Psoas muscle (tissue), 8 donors: ENCODE results near the gene ZBTB8OS. TPM values are rescaled to one million over a fixed set of nuclear protein-coding genes. Genes with fewer than 3 reads are reported as not detected.

Source experiments
- ATAC-seq, 4 donors: fragments of 200-7000 bp; cut with Tn5 transposase; one replicate each; pipeline ENCODE4 v1.9.1; 2020; ENCODE audit warnings: moderate library complexity in 3 of 4, mild to moderate bottlenecking in 2 of 4
- DNase-seq, 2 donors: peaks; one replicate each; pipeline ENCODE4 v3.0.0-alpha.2; 2020
- H3K27ac ChIP-seq: fragments of 200-600 bp; one replicate; pipeline ENCODE4 v1.8.0; 2022
- H3K27me3 ChIP-seq, 3 donors: fragments of 200-600 bp in 1 of 3; one replicate each; pipeline versions ENCODE4 v1.6.1 to v1.8.0; 2013 to 2022; ENCODE audit warnings: low read length in 2 of 3, mild to moderate bottlenecking in 2 of 3, moderate library complexity in 1 of 3; ENCODE audit not compliant: insufficient read depth in 3 of 3
- H3K36me3 ChIP-seq, 2 donors: fragments of 200-600 bp in 1 of 2; one replicate each; pipeline versions ENCODE4 v1.6.1 to v1.8.0; 2013 to 2022; ENCODE audit warnings: low read depth in 1 of 2, mild to moderate bottlenecking in 1 of 2, moderate library complexity in 1 of 2; ENCODE audit not compliant: insufficient read depth in 1 of 2
- H3K4me1 ChIP-seq: fragments of 200-600 bp; one replicate; pipeline ENCODE4 v1.8.0; 2022
- H3K4me3 ChIP-seq: fragments of 200-600 bp; one replicate; pipeline ENCODE4 v1.8.0; 2022; ENCODE audit warnings: mild to moderate bottlenecking
- H3K9me3 ChIP-seq: fragments of 200-600 bp; one replicate; pipeline ENCODE4 v1.8.0; 2022
- WGBS, 3 donors: extraction: QIAGEN DNeasy Blood & Tissue Kit; methylation state at CpG; one replicate each; pipeline versions ENCODE4 v1.1.6 to v1.1.7; 2013; 5-methylcytosine and 5-hydroxymethylcytosine counted together
- intact Hi-C, 2 donors: fragments of 100-400 bp; cut with DNase I; formaldehyde crosslinking; loops; one replicate each; pipeline versions ENCODE4 v1.11.0 to v1.14.2; 2022
- polyA plus RNA-seq, 3 donors: library from polyadenylated mRNA; stranded (reverse); fragments of 200-250 nt; gene quantifications; one replicate each; pipeline ENCODE4 v1.2.3, GENCODE V29; 2013
- total RNA-seq, 4 donors: library from RNA; stranded (reverse); fragmentation: NEBNext Ultra II Directional in 2 of 4; extraction: Animal tissue kit (Norgen Biotek cat#: 25700) in 2 of 4; gene quantifications; one replicate each; pipeline versions ENCODE4 v1.2.1 to v1.2.4, GENCODE V29; 2021 to 2023
- TF ChIP-seq, protein P1 (sequence below): fragments of 200-600 bp; IDR thresholded peaks from one replicate; pipeline ENCODE4 v1.8.0; 2022; ENCODE audit warnings: antibody characterized with exemption
- donor health status: healthy with polysubstance abuse.
- donor health status: DM: no; HTN: no; CAD: no; lungs with moderate emphysema.
- donor health status: Bipolar disorder and iron deficiency.
- donor health status: healthy.
- donor health status: DM: yes; HTN: yes; CAD: no.
- donor health status: DM: no; HTN: no; CAD: no.
- donor health status: DM: no; HTN: no; CAD: no.
- donor health status: DM: yes; HTN: yes; CAD: no.

ZBTB8OS gene
- total and polyA plus RNA-seq, 7 donors = 25.3 to 76.4 (median 38.5) TPM

GRCh38 chr1:32613472-32613871 lies 36.9 kb downstream of the ZBTB8OS start:
- Histone ChIP-seq H3K4me3 (no peak overlapping the region), H3K36me3 (no peaks in the 10 kb centered on the region), H3K27me3 (no peaks in the 10 kb centered on the region), H3K9me3 (no peaks in the 10 kb centered on the region), H3K4me1 (peaks cover 3% of the 10 kb centered on the region), H3K27ac (no peak overlapping the region)
- 80 to 85% (median 82%) methylated on average over 5 of the region's 5 CpGs for WGBS, 3 donors
- intact Hi-C loops = loop anchor here in 1 of 2 donors (5.0 kb wide), 1 partner anchor 91 kb away; no protein-coding TSS in a partner anchor
- ATAC-seq (no peak), DNase-seq (no peak)
- TF ChIP-seq, protein P1, sequence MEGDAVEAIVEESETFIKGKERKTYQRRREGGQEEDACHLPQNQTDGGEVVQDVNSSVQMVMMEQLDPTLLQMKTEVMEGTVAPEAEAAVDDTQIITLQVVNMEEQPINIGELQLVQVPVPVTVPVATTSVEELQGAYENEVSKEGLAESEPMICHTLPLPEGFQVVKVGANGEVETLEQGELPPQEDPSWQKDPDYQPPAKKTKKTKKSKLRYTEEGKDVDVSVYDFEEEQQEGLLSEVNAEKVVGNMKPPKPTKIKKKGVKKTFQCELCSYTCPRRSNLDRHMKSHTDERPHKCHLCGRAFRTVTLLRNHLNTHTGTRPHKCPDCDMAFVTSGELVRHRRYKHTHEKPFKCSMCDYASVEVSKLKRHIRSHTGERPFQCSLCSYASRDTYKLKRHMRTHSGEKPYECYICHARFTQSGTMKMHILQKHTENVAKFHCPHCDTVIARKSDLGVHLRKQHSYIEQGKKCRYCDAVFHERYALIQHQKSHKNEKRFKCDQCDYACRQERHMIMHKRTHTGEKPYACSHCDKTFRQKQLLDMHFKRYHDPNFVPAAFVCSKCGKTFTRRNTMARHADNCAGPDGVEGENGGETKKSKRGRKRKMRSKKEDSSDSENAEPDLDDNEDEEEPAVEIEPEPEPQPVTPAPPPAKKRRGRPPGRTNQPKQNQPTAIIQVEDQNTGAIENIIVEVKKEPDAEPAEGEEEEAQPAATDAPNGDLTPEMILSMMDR = no peak

- H3K27me3 ChIP-seq = no peaks in the 10 kb centered on the region
- TF ChIP-seq, protein P1 = peak; percentile 17
- H3K4me1 ChIP-seq = peaks cover 3% of the 10 kb centered on the region
- ATAC-seq = peak; percentile 100
- H3K9me3 ChIP-seq = no peaks in the 10 kb centered on the region
- DNase-seq = peak; percentile 91 to 95
- no peaks in the 10 kb centered on the region for H3K36me3 ChIP-seq
- H3K4me3 ChIP-seq = peak overlapping the region; percentile 78
- H3K27ac ChIP-seq = peak overlapping the region; percentile 78
- intact Hi-C loops = loop anchor here in 1 of 2 donors (5.0 kb wide), 1 partner anchor 90 kb away; no protein-coding TSS in a partner anchor
- 3 to 7% (median 5%) methylated on average over 34 to 35 of the region's 35 CpGs for WGBS, 3 donors
Observed at GRCh38 chr1:32612189-32612881, 38.0 kb downstream of the ZBTB8OS start.

DNA sequence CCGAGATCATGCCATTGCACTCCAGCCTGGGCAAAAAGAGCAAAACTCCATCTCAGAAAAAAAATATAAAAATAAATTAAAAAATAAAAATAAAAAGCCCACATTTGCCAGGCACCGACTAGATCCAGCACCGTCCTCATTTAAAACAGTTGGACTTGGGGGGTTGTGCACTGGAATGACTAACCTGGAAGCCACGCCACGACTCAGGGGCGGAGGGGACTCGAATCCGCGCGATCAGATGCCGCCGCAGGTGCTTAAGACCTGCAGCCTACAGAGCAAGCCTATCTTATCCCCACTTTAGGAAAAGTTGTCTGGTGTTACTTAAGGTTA lies 38.5 kb downstream of the ZBTB8OS start:
- Histone ChIP-seq H3K27me3 (no peaks in the 10 kb centered on the region), H3K4me1 (peaks cover 3% of the 10 kb centered on the region), H3K36me3 (no peaks in the 10 kb centered on the region), H3K9me3 (no peaks in the 10 kb centered on the region), H3K27ac (peak overlapping the region; percentile 78), H3K4me3 (peak overlapping the region; percentile 78)
- intact Hi-C loops = loop anchor here in 1 of 2 donors (5.0 kb wide), 1 partner anchor 90 kb away; no protein-coding TSS in a partner anchor
- DNase-seq (no peak), ATAC-seq (peak in 1 of 4 donors; percentile 59)
- 5 to 12% (median 7%) methylated on average over 12 of the region's 12 CpGs for WGBS, 3 donors
- TF ChIP-seq, protein P1 = no peak

- Histone ChIP-seq H3K4me1 (peaks cover 3% of the 10 kb centered on the region), H3K27ac (no peak overlapping the region), H3K9me3 (no peaks in the 10 kb centered on the region), H3K4me3 (no peak overlapping the region), H3K27me3 (no peaks in the 10 kb centered on the region), H3K36me3 (peaks cover 0 to 9% of the 10 kb centered on the region in 2 donors)
- ATAC-seq (no peak), DNase-seq (no peak)
- intact Hi-C loops = no loop called here
- 77 to 83% (median 79%) methylated on average over 4 of the region's 4 CpGs for WGBS, 3 donors
- TF ChIP-seq, protein P1 = no peak
Observed at GRCh38 chr1:32609180-32609579, 41.2 kb downstream of the ZBTB8OS start.
